Endodermal cell (in vitro differentiated cells): ENCODE results near the gene STARD13. TPM values are rescaled to one million over a fixed set of nuclear protein-coding genes. Genes with fewer than 3 reads are reported as not detected.

Experiments used
- DNase-seq: peaks from one replicate; pipeline ENCODE4 v3.0.0-alpha.2; 2017
- H3K27ac ChIP-seq: 2 replicates; pipeline ENCODE4 v1.5.1; 2013; ENCODE audit warnings: mild to moderate bottlenecking, low read depth, low read length, moderate library complexity
- H3K27me3 ChIP-seq: 2 replicates; pipeline ENCODE4 v1.6.1; 2013; ENCODE audit warnings: mild to moderate bottlenecking, low read length, moderate library complexity; ENCODE audit not compliant: insufficient read depth, control insufficient read depth, poor library complexity, severe bottlenecking
- H3K36me3 ChIP-seq: 2 replicates; pipeline ENCODE4 v1.7.0; 2013; ENCODE audit warnings: mild to moderate bottlenecking, low read length, moderate library complexity; ENCODE audit not compliant: control insufficient read depth, insufficient read depth
- H3K4me1 ChIP-seq: one replicate; pipeline ENCODE4 v1.7.0; 2013; ENCODE audit warnings: low read length; ENCODE audit not compliant: control insufficient read depth, insufficient read depth
- H3K4me3 ChIP-seq: 2 replicates; pipeline ENCODE4 v1.5.1; 2013; ENCODE audit warnings: mild to moderate bottlenecking, low read length, moderate library complexity
- H3K9ac ChIP-seq: 2 replicates; pipeline ENCODE4 v1.6.1; 2013; ENCODE audit warnings: mild to moderate bottlenecking, low read length, moderate library complexity; ENCODE audit not compliant: poor library complexity, severe bottlenecking; ENCODE audit errors: extremely low read depth
- H3K9me3 ChIP-seq: 2 replicates; pipeline ENCODE4 v1.6.1; 2013; ENCODE audit warnings: mild to moderate bottlenecking, low read length, moderate library complexity; ENCODE audit not compliant: control insufficient read depth
- H3K27ac Mint-ChIP-seq: 2 replicates; pipeline ENCODE4 v1.8.0; 2020; ENCODE audit warnings: mixed read lengths
- H3K27me3 Mint-ChIP-seq: 2 replicates; pipeline ENCODE4 v1.8.0; 2021; ENCODE audit warnings: mild to moderate bottlenecking, mixed read lengths; ENCODE audit not compliant: insufficient read depth
- H3K36me3 Mint-ChIP-seq: 2 replicates; pipeline ENCODE4 v1.8.0; 2020; ENCODE audit warnings: low read depth, mixed read lengths
- H3K4me1 Mint-ChIP-seq: 2 replicates; pipeline ENCODE4 v1.8.0; 2020; ENCODE audit warnings: mixed read lengths
- H3K4me3 Mint-ChIP-seq: 2 replicates; pipeline ENCODE4 v1.8.0; 2020; ENCODE audit warnings: mild to moderate bottlenecking, moderate library complexity, mixed read lengths
- H3K9me3 Mint-ChIP-seq: 2 replicates; pipeline ENCODE4 v1.8.0; 2020; ENCODE audit warnings: mild to moderate bottlenecking, mixed read lengths
- WGBS, 2 experiments: methylation state at CpG; one replicate each; pipeline versions ENCODE4 v1.1.5 to v1.1.7; 2013; ENCODE audit warnings: missing lambda C conversion rate in 2 of 2, mixed read lengths in 1 of 2; ENCODE audit not compliant: insufficient coverage in 1 of 2, insufficient read length in 1 of 2; 5-methylcytosine and 5-hydroxymethylcytosine counted together
- total RNA-seq, 2 donors: library from RNA; stranded (reverse); fragmentation: NEBNext Ultra II Directional in 1 of 2; extraction: Animal tissue kit (Norgen Biotek cat#: 25700) in 1 of 2; gene quantifications; 2 replicates in 1 of 2; 3 replicates in 1 of 2; pipeline ENCODE4 v1.2.1, GENCODE V29; 2021
- TF ChIP-seq, protein P1 (sequence below): fragments of 200-600 bp; sonication (generic); conservative IDR thresholded peaks from 2 replicates; pipeline ENCODE4 v1.5.0; 2021; ENCODE audit warnings: antibody characterized with exemption, mild to moderate bottlenecking

The STARD13 gene
- total RNA-seq, 2 donors from 2014 or later: 2.5 to 3.7 TPM

DNA sequence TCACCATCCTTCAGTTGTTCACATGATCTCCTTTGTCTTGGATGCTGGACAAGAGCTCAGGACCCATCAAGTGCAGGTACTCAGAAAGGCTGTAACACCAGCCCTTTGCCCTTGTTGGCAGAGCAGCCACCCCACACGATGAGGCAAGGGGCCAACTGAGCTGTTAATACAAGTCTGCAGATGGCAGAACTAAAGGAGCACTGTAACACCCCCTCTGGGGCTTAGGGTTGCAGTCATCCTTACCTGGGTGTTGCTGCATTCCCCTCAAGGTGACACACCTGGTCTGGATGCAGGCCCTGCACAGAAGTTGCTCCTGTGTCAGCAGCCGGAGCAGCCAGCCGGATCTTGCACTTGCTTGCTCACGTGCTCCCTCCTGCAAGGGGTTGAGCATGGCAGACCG is 52.0 kb downstream of the STARD13 start:
- H3K9me3 ChIP-seq: no peaks in the 10 kb centered on the region
- H3K36me3 Mint-ChIP-seq: peaks cover 8% of the 10 kb centered on the region

DNA sequence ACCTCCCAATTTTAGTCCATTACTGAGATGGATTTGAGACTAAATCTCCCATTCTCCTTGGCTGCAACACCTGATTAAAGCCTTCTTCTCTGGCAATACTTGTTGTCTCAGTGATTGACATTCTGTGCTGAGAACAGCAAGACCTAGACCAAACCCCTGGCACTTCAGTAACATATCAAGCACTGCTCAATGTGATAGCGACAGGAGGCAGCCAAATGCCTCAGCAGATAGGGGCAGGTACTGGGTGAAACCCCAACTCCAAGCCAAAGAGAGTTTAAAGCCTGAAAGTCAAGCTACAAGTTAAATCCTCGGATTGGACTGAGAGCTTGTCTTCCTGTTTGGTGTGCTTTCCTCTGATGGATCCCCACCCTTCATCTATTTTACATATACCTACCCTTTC is 52.7 kb downstream of the STARD13 start:
- no peak overlapping the region for H3K4me3 Mint-ChIP-seq
- no peak overlapping the region for H3K27ac Mint-ChIP-seq
- Histone ChIP-seq H3K27me3 (no peaks in the 10 kb centered on the region), H3K4me1 (peaks cover 3% of the 10 kb centered on the region), H3K9ac (no peak overlapping the region), H3K27ac (no peak overlapping the region), H3K9me3 (no peaks in the 10 kb centered on the region), H3K36me3 (no peaks in the 10 kb centered on the region), H3K4me3 (no peak overlapping the region)
- H3K36me3 Mint-ChIP-seq: peaks cover 8% of the 10 kb centered on the region
- TF ChIP-seq, protein P1, sequence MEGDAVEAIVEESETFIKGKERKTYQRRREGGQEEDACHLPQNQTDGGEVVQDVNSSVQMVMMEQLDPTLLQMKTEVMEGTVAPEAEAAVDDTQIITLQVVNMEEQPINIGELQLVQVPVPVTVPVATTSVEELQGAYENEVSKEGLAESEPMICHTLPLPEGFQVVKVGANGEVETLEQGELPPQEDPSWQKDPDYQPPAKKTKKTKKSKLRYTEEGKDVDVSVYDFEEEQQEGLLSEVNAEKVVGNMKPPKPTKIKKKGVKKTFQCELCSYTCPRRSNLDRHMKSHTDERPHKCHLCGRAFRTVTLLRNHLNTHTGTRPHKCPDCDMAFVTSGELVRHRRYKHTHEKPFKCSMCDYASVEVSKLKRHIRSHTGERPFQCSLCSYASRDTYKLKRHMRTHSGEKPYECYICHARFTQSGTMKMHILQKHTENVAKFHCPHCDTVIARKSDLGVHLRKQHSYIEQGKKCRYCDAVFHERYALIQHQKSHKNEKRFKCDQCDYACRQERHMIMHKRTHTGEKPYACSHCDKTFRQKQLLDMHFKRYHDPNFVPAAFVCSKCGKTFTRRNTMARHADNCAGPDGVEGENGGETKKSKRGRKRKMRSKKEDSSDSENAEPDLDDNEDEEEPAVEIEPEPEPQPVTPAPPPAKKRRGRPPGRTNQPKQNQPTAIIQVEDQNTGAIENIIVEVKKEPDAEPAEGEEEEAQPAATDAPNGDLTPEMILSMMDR: no peak
- peaks cover 13% of the 10 kb centered on the region for H3K4me1 Mint-ChIP-seq
- DNase-seq: no peak
- peaks cover 10% of the 10 kb centered on the region for H3K9me3 Mint-ChIP-seq
- 92 to 94% methylated on average over 2 of the region's 2 CpGs for WGBS, 2 experiments
- H3K27me3 Mint-ChIP-seq: no peaks in the 10 kb centered on the region

More for the DNA sequence above, 52.0 kb downstream of the STARD13 start:
- Histone ChIP-seq H3K36me3 (no peaks in the 10 kb centered on the region), H3K4me1 (peaks cover 3% of the 10 kb centered on the region), H3K4me3 (no peak overlapping the region), H3K9ac (no peak overlapping the region), H3K27ac (no peak overlapping the region), H3K27me3 (no peaks in the 10 kb centered on the region)
- Mint-ChIP-seq H3K27ac (no peak overlapping the region), H3K27me3 (no peaks in the 10 kb centered on the region), H3K9me3 (peaks cover 10% of the 10 kb centered on the region), H3K4me3 (no peak overlapping the region), H3K4me1 (peaks cover 13% of the 10 kb centered on the region)
- DNase-seq: no peak
- WGBS, 2 experiments: 82 to 93% methylated on average over 2 to 5 of the region's 5 CpGs
- TF ChIP-seq, protein P1: no peak

DNA sequence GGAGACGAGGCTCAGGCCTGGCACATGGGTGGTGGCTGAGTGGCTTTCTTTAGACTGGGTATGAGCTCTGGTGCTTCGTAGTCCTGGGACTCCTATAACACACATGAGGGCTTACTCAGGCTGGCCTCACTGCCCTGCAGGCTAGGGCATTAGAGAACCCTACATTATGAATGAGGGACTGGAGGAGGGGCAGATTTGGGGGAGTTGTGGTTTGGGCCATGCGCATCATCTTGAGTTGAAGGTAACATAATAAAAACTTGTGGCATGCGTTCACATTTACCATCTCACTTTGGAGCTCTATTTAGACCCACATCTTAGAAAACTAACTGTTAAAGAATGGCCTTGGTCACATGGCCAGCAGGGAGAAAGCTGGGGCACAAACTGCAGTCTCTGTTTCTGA is 54.2 kb downstream of the STARD13 start:
- H3K27ac ChIP-seq: no peak overlapping the region
- no peaks in the 10 kb centered on the region for H3K27me3 Mint-ChIP-seq

More for the DNA sequence above, 54.2 kb downstream of the STARD13 start:
- no peaks in the 10 kb centered on the region for H3K9me3 ChIP-seq
- H3K27me3 ChIP-seq: no peaks in the 10 kb centered on the region
- Mint-ChIP-seq H3K36me3 (peaks cover 8% of the 10 kb centered on the region), H3K4me3 (no peak overlapping the region), H3K27ac (no peak overlapping the region), H3K4me1 (peaks cover 13% of the 10 kb centered on the region), H3K9me3 (peaks cover 10% of the 10 kb centered on the region)
- TF ChIP-seq, protein P1: no peak
- WGBS, 2 experiments: 83 to 93% methylated on average over 1 to 4 of the region's 4 CpGs
- no peak for DNase-seq
- no peak overlapping the region for H3K4me3 ChIP-seq
- H3K36me3 ChIP-seq: no peaks in the 10 kb centered on the region
- no peak overlapping the region for H3K9ac ChIP-seq
- H3K4me1 ChIP-seq: peaks cover 3% of the 10 kb centered on the region
